DMS53 treated with DMSO at 0.1 percent for 48 hours (cell line): Measurements from ENCODE around the gene DRC1.
A peak's percentile ranks its signal among the peaks of the same experiment; 100 is the strongest.
"Not testable (repeated sequence)": the region's sequence is repeated elsewhere in the genome, so short reads cannot be mapped to it uniquely, and the experiment has no call there.

Experiments
- DNase-seq: peaks from one replicate; lab custom pipeline; 2025; ENCODE audit not compliant: unreplicated experiment; lab: John Stamatoyannopoulos, UW

The DRC1 gene

GRCh38 chr2:26462100-26462499 is 60.4 kb downstream of the DRC1 start:
- no peak for DNase-seq

- DNase-seq, result peak; percentile 35
Observed at GRCh38 chr2:26462511-26463243, 61.0 kb downstream of the DRC1 start.

GRCh38 chr2:26463244-26464192 is 61.8 kb downstream of the DRC1 start:
- no peak for DNase-seq

GRCh38 chr2:26464390-26465265 is 62.9 kb downstream of the DRC1 start:
- no peak for DNase-seq

- DNase-seq, result no peak
Observed at GRCh38 chr2:26465266-26465925, 63.7 kb downstream of the DRC1 start.

GRCh38 chr2:26465981-26466471 is 64.3 kb downstream of the DRC1 start:
- no peak for DNase-seq

- DNase-seq, result no peak
Observed at GRCh38 chr2:26466662-26467310, 65.1 kb downstream of the DRC1 start.

GRCh38 chr2:26468544-26468943 is 66.8 kb downstream of the DRC1 start:
- not testable (repeated sequence) for DNase-seq

- DNase-seq, result peak; percentile 48
Observed at GRCh38 chr2:26469092-26469710, 67.5 kb downstream of the DRC1 start.

GRCh38 chr2:26469955-26470354 is 68.2 kb downstream of the DRC1 start:
- no peak for DNase-seq

GRCh38 chr2:26470601-26471260 is 69.0 kb downstream of the DRC1 start:
- DNase-seq, result no peak

- no peak for DNase-seq
Observed at GRCh38 chr2:26471289-26471688, 69.6 kb downstream of the DRC1 start.

- DNase-seq, result no peak
Observed at GRCh38 chr2:26471766-26472706, 70.3 kb downstream of the DRC1 start.

- DNase-seq, result no peak
Observed at GRCh38 chr2:26472821-26473655, 71.3 kb downstream of the DRC1 start.

GRCh38 chr2:26473796-26474195 is 72.1 kb downstream of the DRC1 start:
- DNase-seq, result no peak

GRCh38 chr2:26474261-26474785 is 72.6 kb downstream of the DRC1 start:
- DNase-seq, result no peak

- no peak for DNase-seq
Observed at GRCh38 chr2:26475037-26475436, 73.3 kb downstream of the DRC1 start.
